Panc1 (cell line): Measurements from ENCODE around the gene UBQLN1. TPM values are rescaled to one million over a fixed set of nuclear protein-coding genes. Genes with fewer than 3 reads are reported as not detected.

Experiments
- ATAC-seq: fragments of 200-7000 bp; cut with Tn5 transposase; 2 replicates; pipeline ENCODE4 v1.9.1; 2020; ENCODE audit warnings: mild to moderate bottlenecking, moderate library complexity
- BruUV-seq: library from RNA; stranded (reverse); fragments of 400-500 nt; replicated peaks from 2 replicates; lab custom pipeline; 2021; lab: Mats Ljungman, UMichigan
- CTCF ChIA-PET: fragments of 300-600 bp; sonication (Branson Sonifier 250); formaldehyde crosslinking; loops from one replicate; lab custom pipeline; 2022; ENCODE audit warnings: antibody characterized with exemption; lab: Charles Lee
- POLR2A ChIA-PET: fragments of 300-600 bp; sonication (Branson Sonifier 250); formaldehyde crosslinking; loops from one replicate; lab custom pipeline; 2022; ENCODE audit warnings: antibody characterized with exemption; lab: Charles Lee
- DNase-seq: peaks from one replicate; pipeline ENCODE4 v3.0.0-alpha.2; 2010; ENCODE audit warnings: low read depth, low spot score
- H3K27ac ChIP-seq: 2 replicates; pipeline ENCODE4 v1.5.1; 2011; ENCODE audit warnings: mild to moderate bottlenecking, low read length, inconsistent platforms
- H3K27me3 ChIP-seq: fragments of 200-500 bp; sonication (Bioruptor generic); 2 replicates; pipeline ENCODE4 v1.6.0; 2014; ENCODE audit warnings: low read length, inconsistent platforms; ENCODE audit not compliant: control insufficient read depth, insufficient read depth
- H3K36me3 ChIP-seq: fragments of 200-500 bp; sonication (Bioruptor generic); 2 replicates; pipeline ENCODE4 v1.5.1; 2014; ENCODE audit warnings: inconsistent platforms, mild to moderate bottlenecking, low read length, moderate library complexity; ENCODE audit not compliant: control insufficient read depth, insufficient read depth
- H3K4me1 ChIP-seq: 2 replicates; pipeline ENCODE4 v1.5.1; 2011; ENCODE audit warnings: inconsistent platforms, mild to moderate bottlenecking, low read length, moderate library complexity; ENCODE audit not compliant: control insufficient read depth, insufficient read depth
- H3K4me3 ChIP-seq, 2 experiments: 2 replicates each; pipeline ENCODE4 v1.5.1; 2011 to 2012; ENCODE audit warnings: low read depth in 2 of 2, low read length in 2 of 2, mild to moderate bottlenecking in 2 of 2, inconsistent platforms in 1 of 2, moderate library complexity in 1 of 2
- H3K9me3 ChIP-seq: fragments of 200-500 bp; sonication (Bioruptor generic); 2 replicates; pipeline ENCODE4 v1.5.1; 2014; ENCODE audit warnings: low read depth, mild to moderate bottlenecking, inconsistent platforms, low read length, moderate library complexity; ENCODE audit not compliant: control insufficient read depth, insufficient read depth
- POLR2AphosphoS5 ChIP-seq: IDR thresholded peaks from 2 replicates; pipeline ENCODE4 v1.6.1; 2012; ENCODE audit warnings: mild to moderate bottlenecking, low read depth, low read length, moderate library complexity
- SIN3A ChIP-seq: IDR thresholded peaks from 2 replicates; pipeline ENCODE4 v1.6.1; 2012; ENCODE audit warnings: low read depth, mild to moderate bottlenecking, low read length, moderate library complexity, borderline replicate concordance; ENCODE audit not compliant: insufficient read depth
- TCF7L2 ChIP-seq: IDR thresholded peaks from 2 replicates; pipeline ENCODE4 v1.6.1; 2011; ENCODE audit warnings: mild to moderate bottlenecking, low read depth, low read length, inconsistent platforms
- in situ Hi-C: cut with HindIII; loops from 2 replicates; pipeline ENCODE4 v1.10.0; 2016; ENCODE audit warnings: low sequenced_read_pairs, low pct_unique_long_range_greater_than_20kb
- intact Hi-C: fragments of 100-400 bp; cut with micrococcal nuclease; formaldehyde crosslinking; loops from one replicate; pipeline ENCODE4 v1.10.0; 2022; ENCODE audit not compliant: unreplicated experiment
- total RNA-seq: library from RNA; stranded (reverse); gene quantifications from one replicate; pipeline ENCODE4 v1.2.1, GENCODE V29; 2021; ENCODE audit not compliant: unreplicated experiment
- TF ChIP-seq, protein P1 (sequence below): fragments of 450-650 bp; IDR thresholded peaks from 2 replicates; pipeline ENCODE4 v1.5.1; 2017; ENCODE audit warnings: mild to moderate bottlenecking
- TF ChIP-seq, protein P2 (sequence below), 2 experiments: IDR thresholded peaks; 2 replicates each; pipeline ENCODE4 v1.6.1; 2011 to 2012; ENCODE audit warnings: low read depth in 2 of 2, control low read depth in 1 of 2, low read length in 1 of 2, mild to moderate bottlenecking in 1 of 2, moderate library complexity in 1 of 2; ENCODE audit not compliant: insufficient read depth in 1 of 2

UBQLN1 gene
- total RNA-seq, 1 experiment from 2014 or later, result 92.8 TPM

DNA sequence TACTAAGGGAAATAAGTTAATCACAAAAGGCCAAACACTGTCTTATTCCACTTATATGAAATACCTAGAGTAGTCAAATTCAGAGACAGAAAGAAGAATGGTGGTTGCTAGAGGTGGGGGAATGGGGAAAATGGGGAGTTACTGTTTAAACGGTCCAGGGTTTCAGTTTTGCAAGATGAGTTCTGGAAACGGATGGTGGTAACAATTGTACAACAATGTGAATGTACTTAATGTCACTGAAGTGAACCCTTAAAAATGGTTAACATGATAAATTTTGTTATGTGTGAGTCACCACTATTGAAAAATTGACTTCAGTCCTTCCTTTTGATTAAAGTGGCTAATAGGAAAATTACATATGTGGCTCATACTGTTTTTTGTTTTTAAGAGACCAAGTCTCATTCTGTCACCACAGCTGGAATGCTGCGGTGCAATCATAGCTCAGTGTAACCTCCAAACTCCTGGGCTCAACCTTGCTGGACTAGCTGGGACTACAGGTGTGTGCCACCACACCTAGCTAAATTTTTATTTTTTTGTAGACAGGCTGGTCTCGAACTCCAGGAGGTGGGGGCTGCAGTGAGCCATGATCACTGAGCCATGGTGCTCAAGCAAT is 8.7 kb downstream of the UBQLN1 start:
- CTCF ChIA-PET, result no interaction called here
- Histone ChIP-seq H3K4me3 (no peak overlapping the region), H3K4me1 (peaks cover 28% of the 10 kb centered on the region), H3K36me3 (no peaks in the 10 kb centered on the region), H3K9me3 (no peaks in the 10 kb centered on the region), H3K27ac (no peak overlapping the region), H3K27me3 (no peaks in the 10 kb centered on the region)
- POLR2A ChIA-PET, result no interaction called here
- in situ Hi-C loops (no loop called here), intact Hi-C loops (no loop called here)
- DNase-seq (no peak), ATAC-seq (no peak)
- BruUV-seq, result no TSS peak
- TF ChIP-seq, protein P1, sequence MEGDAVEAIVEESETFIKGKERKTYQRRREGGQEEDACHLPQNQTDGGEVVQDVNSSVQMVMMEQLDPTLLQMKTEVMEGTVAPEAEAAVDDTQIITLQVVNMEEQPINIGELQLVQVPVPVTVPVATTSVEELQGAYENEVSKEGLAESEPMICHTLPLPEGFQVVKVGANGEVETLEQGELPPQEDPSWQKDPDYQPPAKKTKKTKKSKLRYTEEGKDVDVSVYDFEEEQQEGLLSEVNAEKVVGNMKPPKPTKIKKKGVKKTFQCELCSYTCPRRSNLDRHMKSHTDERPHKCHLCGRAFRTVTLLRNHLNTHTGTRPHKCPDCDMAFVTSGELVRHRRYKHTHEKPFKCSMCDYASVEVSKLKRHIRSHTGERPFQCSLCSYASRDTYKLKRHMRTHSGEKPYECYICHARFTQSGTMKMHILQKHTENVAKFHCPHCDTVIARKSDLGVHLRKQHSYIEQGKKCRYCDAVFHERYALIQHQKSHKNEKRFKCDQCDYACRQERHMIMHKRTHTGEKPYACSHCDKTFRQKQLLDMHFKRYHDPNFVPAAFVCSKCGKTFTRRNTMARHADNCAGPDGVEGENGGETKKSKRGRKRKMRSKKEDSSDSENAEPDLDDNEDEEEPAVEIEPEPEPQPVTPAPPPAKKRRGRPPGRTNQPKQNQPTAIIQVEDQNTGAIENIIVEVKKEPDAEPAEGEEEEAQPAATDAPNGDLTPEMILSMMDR, result no peak
- no peak for TF ChIP-seq SIN3A
- TF ChIP-seq TCF7L2, result no peak
- no peak for TF ChIP-seq POLR2AphosphoS5
- TF ChIP-seq, protein P2, sequence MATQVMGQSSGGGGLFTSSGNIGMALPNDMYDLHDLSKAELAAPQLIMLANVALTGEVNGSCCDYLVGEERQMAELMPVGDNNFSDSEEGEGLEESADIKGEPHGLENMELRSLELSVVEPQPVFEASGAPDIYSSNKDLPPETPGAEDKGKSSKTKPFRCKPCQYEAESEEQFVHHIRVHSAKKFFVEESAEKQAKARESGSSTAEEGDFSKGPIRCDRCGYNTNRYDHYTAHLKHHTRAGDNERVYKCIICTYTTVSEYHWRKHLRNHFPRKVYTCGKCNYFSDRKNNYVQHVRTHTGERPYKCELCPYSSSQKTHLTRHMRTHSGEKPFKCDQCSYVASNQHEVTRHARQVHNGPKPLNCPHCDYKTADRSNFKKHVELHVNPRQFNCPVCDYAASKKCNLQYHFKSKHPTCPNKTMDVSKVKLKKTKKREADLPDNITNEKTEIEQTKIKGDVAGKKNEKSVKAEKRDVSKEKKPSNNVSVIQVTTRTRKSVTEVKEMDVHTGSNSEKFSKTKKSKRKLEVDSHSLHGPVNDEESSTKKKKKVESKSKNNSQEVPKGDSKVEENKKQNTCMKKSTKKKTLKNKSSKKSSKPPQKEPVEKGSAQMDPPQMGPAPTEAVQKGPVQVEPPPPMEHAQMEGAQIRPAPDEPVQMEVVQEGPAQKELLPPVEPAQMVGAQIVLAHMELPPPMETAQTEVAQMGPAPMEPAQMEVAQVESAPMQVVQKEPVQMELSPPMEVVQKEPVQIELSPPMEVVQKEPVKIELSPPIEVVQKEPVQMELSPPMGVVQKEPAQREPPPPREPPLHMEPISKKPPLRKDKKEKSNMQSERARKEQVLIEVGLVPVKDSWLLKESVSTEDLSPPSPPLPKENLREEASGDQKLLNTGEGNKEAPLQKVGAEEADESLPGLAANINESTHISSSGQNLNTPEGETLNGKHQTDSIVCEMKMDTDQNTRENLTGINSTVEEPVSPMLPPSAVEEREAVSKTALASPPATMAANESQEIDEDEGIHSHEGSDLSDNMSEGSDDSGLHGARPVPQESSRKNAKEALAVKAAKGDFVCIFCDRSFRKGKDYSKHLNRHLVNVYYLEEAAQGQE (IDR thresholded peaks at IDR 0.05; ENCODE audit: insufficient read depth in 1 of 2, low read depth in 2 of 2, low read length in 1 of 2), result no peak

DNA sequence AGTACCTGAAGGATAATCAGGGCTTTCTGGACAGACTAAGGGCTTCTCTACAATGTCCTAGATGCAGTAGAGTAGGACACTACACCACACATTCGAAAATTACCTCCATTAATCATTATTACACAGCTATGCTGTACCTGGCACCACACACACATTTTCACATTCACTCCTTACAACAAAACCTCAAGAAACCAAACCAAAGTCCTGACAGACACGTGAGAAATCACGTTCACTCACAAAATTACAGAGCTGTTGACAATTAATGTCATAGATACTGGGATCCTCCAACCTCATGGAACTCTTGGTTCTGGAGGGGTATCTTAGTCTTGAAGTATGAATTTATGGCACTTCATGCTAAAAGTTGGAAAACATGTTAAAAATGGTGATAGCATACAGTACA is 16.3 kb downstream of the UBQLN1 start:
- BruUV-seq, result no TSS peak

More for the DNA sequence above, 16.3 kb downstream of the UBQLN1 start:
- no peaks in the 10 kb centered on the region for H3K9me3 ChIP-seq
- TF ChIP-seq, protein P2 (IDR thresholded peaks at IDR 0.05; ENCODE audit: insufficient read depth in 1 of 2, low read depth in 2 of 2, low read length in 1 of 2), result no peak
- no peak for TF ChIP-seq TCF7L2
- TF ChIP-seq POLR2AphosphoS5, result no peak
- TF ChIP-seq SIN3A, result no peak
- TF ChIP-seq, protein P1, result no peak
- ATAC-seq (no peak), DNase-seq (no peak)
- in situ Hi-C loops, result no loop called here
- H3K4me1 ChIP-seq, result no peaks in the 10 kb centered on the region; the same call in 1 of the 2 replicates
- no peak overlapping the region for H3K27ac ChIP-seq
- intact Hi-C loops, result no loop called here
- POLR2A ChIA-PET, result no interaction called here
- H3K36me3 ChIP-seq, result no peaks in the 10 kb centered on the region
- CTCF ChIA-PET, result no interaction called here
- H3K27me3 ChIP-seq, result no peaks in the 10 kb centered on the region
- no peak overlapping the region for H3K4me3 ChIP-seq
